Effector memory CD8-positive, alpha-beta T cell (primary cell): ENCODE measurements around the gene CSNK1A1L.

Experiments
- ATAC-seq: fragments of 150-1000 bp; cut with Tn5 transposase; replicated peaks from 2 replicates; pipeline ENCODE4 v1.10.0; 2021; ENCODE audit warnings: mild to moderate bottlenecking, moderate library complexity
- DNase-seq, 3 experiments: peaks; one replicate each; pipeline ENCODE4 v3.0.0; 2021
- H3K27ac Mint-ChIP-seq, 2 donors: one replicate each; pipeline ENCODE4 v1.8.0; 2022; ENCODE audit warnings: mild to moderate bottlenecking in 2 of 2, mixed read lengths in 2 of 2, moderate library complexity in 2 of 2
- H3K27me3 Mint-ChIP-seq, 2 donors: one replicate each; pipeline ENCODE4 v1.8.0; 2022; ENCODE audit warnings: mixed read lengths in 2 of 2
- H3K36me3 Mint-ChIP-seq: one replicate; pipeline ENCODE4 v1.8.0; 2022; ENCODE audit warnings: mild to moderate bottlenecking, moderate library complexity, mixed read lengths; ENCODE audit not compliant: insufficient read depth
- H3K4me1 Mint-ChIP-seq, 2 donors: one replicate each; pipeline ENCODE4 v1.8.0; 2022; ENCODE audit warnings: low read depth in 2 of 2, mixed read lengths in 2 of 2
- H3K4me3 Mint-ChIP-seq, 2 donors: one replicate each; pipeline ENCODE4 v1.8.0; 2022; ENCODE audit warnings: mild to moderate bottlenecking in 2 of 2, mixed read lengths in 2 of 2, moderate library complexity in 2 of 2
- H3K9me3 Mint-ChIP-seq, 2 donors: one replicate each; pipeline ENCODE4 v1.8.0; 2022; ENCODE audit warnings: mixed read lengths in 2 of 2

CSNK1A1L gene

DNA sequence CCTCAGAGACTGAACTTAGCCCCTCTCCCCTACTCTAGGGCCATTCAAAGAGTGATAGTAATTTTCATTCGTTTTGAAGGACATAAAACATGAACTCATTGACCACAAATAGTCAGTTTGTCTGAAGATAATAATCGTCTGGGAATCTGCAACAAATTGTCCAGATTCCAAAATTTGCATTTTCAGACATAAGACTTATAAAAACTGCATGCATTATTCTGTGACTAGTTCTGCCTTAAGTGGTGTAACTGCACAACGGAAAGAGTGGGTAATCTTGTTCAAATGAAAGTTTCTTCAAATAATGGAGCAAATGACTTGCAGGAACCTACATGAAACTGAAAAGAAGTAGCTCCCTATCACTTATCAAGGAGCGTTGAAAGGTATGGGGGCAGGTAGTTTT is 8.4 kb downstream of the CSNK1A1L start:
- no peaks in the 10 kb centered on the region for H3K4me1 Mint-ChIP-seq
- no peaks in the 10 kb centered on the region for H3K9me3 Mint-ChIP-seq
- ATAC-seq = no peak
- no peak for DNase-seq
- no peak overlapping the region for H3K27ac Mint-ChIP-seq
- peaks cover 26 to 33% of the 10 kb centered on the region in 2 donors for H3K27me3 Mint-ChIP-seq
- H3K4me3 Mint-ChIP-seq = no peak overlapping the region
- H3K36me3 Mint-ChIP-seq = no peaks in the 10 kb centered on the region

DNA sequence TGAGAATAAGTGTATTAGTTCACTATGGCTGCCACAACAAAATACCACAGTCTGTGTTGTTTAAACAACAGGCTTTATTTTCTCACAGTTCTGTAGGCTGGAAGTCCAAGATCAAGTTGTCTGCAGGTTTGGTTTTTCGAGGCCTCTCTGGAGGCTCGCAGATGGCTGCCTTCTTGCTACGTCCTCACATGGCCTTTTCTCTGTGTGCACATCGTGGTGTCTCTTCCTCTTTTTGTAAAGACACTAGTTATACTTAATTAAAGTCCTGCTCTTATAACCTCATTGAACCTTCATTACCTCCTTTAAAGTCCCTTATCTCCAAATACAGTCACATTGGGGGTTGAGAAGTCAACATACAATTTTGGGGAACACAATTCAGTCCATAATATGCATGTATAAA is 10.6 kb downstream of the CSNK1A1L start:
- Mint-ChIP-seq H3K4me3 (no peak overlapping the region), H3K9me3 (no peaks in the 10 kb centered on the region), H3K27ac (no peak overlapping the region), H3K36me3 (no peaks in the 10 kb centered on the region), H3K27me3 (peaks cover 28% of the 10 kb centered on the region in 2 donors), H3K4me1 (no peaks in the 10 kb centered on the region)
- DNase-seq (no peak), ATAC-seq (no peak)

DNA sequence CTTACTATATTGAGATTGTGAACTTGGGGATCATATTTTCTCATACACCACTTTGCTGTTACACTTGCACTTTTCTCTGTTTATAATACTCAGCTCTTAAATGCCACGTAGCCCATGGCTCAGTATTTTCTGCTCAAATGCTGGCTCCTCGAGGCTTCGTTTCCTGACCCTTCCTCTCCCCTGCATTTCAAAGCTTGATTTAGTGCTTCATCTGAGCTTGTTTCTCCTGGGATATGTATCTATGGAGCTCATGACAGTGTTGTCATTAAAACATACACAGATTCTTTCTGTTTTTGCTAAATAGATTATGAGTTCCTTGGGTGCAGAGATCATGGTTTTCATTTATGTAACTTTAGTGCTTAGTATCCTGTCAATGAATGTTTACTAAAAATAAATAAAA is 11.4 kb downstream of the CSNK1A1L start:
- Mint-ChIP-seq H3K4me3 (no peak overlapping the region), H3K9me3 (no peaks in the 10 kb centered on the region), H3K27ac (no peak overlapping the region), H3K4me1 (no peaks in the 10 kb centered on the region), H3K27me3 (peaks cover 26 to 27% of the 10 kb centered on the region in 2 donors), H3K36me3 (no peaks in the 10 kb centered on the region)
- ATAC-seq (no peak), DNase-seq (no peak)

DNA sequence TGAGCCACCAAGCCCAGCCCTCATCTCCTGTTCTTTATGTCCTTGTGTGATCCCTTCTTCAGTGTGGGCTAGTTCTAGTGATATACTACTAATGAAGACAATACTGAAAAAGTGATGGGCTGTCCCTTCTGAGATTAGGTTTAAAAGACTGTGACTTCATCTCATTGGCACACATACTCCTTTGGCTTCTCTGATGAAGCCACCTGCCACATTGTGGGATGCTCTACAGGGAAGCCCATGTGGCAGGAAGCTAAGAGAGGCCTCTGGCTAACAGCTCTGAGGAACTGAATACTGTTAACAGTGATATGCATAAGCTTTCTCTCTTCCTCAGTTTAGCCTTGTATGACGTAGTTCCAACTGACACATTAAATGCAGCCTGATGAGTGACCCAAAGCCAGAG is 13.6 kb downstream of the CSNK1A1L start:
- ATAC-seq (no peak), DNase-seq (no peak)
- Mint-ChIP-seq H3K4me1 (no peaks in the 10 kb centered on the region), H3K36me3 (no peaks in the 10 kb centered on the region), H3K9me3 (no peaks in the 10 kb centered on the region), H3K27me3 (peaks cover 29 to 37% of the 10 kb centered on the region in 2 donors), H3K4me3 (no peak overlapping the region), H3K27ac (no peak overlapping the region)

DNA sequence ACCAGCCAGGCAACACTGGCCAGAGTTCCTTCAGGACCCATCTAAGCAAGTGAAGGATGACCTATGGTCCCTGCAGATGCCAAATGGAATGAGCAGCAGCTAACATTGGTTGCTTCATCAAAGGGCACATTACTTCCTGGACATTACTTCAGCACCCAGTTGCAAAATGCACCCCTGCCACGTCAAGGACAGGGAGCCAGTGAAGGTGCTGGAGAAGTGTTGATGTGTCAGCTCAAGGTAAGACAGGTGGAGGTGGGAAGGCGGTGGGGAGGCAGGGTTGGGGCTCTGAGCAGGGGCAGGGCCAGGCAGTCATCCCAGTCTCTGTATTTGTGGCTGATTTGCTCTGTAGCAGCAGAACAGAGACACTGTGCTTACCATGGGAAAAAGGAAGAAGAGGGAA is 14.6 kb downstream of the CSNK1A1L start:
- DNase-seq = no peak
- H3K4me3 Mint-ChIP-seq = no peak overlapping the region
- no peaks in the 10 kb centered on the region for H3K9me3 Mint-ChIP-seq
- H3K27ac Mint-ChIP-seq = no peak overlapping the region
- H3K36me3 Mint-ChIP-seq = no peaks in the 10 kb centered on the region
- H3K27me3 Mint-ChIP-seq = peaks cover 37% of the 10 kb centered on the region in 2 donors
- no peak for ATAC-seq
- H3K4me1 Mint-ChIP-seq = no peaks in the 10 kb centered on the region

DNA sequence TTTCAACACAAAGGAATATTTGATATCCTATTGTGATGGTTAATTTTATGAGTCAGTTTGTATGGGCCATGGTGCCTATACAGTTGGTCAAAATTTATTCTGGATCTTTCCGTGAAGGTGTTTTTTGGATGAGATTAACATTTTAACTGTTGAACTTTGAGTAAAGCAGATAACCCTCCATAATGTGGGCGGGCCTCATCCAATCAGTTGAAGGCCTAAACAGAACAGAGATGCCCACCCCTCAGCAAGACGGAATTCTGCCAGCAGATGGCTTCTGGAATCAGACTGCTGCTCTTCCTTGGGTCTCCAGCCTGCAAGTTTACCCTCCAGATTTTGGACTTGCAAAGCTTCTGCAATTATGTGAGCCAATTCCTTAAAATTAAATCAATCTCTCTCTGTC is 16.0 kb downstream of the CSNK1A1L start:
- H3K9me3 Mint-ChIP-seq = no peaks in the 10 kb centered on the region
- no peak overlapping the region for H3K27ac Mint-ChIP-seq
- H3K4me3 Mint-ChIP-seq = no peak overlapping the region
- ATAC-seq (no peak), DNase-seq (no peak)
- H3K27me3 Mint-ChIP-seq = peaks cover 37% of the 10 kb centered on the region in 2 donors
- H3K4me1 Mint-ChIP-seq = no peaks in the 10 kb centered on the region
- H3K36me3 Mint-ChIP-seq = no peaks in the 10 kb centered on the region

DNA sequence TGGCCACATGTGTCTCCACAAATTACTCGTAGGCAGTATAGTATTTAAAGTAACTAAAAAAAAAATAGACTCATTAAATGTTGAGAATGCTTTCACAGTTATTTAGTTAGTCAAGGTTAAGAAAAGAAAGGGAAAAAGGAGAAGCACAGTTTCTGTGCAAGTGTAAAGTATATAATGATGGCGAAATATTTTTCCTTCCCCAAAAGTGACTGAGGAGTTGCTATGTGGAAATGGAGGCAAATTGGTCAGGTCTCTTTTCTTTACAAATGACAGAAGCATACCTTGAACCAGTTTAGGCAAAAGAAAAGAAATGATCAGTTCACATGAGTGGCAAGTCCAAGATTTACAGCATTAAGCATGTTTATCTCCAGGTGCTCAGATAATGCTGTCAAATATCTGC is 18.0 kb downstream of the CSNK1A1L start:
- Mint-ChIP-seq H3K27ac (no peak overlapping the region), H3K4me1 (no peaks in the 10 kb centered on the region), H3K4me3 (no peak overlapping the region), H3K36me3 (no peaks in the 10 kb centered on the region), H3K9me3 (no peaks in the 10 kb centered on the region), H3K27me3 (peaks cover 28 to 46% of the 10 kb centered on the region in 2 donors)
- ATAC-seq (no peak), DNase-seq (no peak)

DNA sequence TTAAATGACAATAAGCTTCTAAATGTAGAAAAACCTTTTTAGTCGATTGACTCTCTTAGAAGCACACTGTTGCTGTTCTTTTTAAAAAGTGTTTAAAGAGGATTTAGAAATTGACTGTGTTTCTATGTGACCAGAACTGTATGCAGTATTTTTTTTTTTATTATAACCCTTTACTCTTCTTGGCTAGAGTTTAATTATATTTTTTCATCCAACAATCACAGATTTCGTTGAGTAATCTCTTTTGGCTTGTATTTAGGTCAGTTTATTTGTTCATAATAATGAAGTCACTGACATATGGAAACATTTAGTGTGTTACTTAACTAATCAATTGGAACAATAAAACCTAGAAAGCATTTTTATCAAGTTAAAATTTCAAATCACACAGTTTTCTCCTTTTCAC is 19.9 kb downstream of the CSNK1A1L start:
- ATAC-seq (no peak), DNase-seq (no peak)
- H3K27ac Mint-ChIP-seq = no peak overlapping the region
- no peaks in the 10 kb centered on the region for H3K4me1 Mint-ChIP-seq
- no peaks in the 10 kb centered on the region for H3K9me3 Mint-ChIP-seq
- peaks cover 21 to 36% of the 10 kb centered on the region in 2 donors for H3K27me3 Mint-ChIP-seq
- H3K36me3 Mint-ChIP-seq = no peaks in the 10 kb centered on the region
- H3K4me3 Mint-ChIP-seq = no peak overlapping the region

DNA sequence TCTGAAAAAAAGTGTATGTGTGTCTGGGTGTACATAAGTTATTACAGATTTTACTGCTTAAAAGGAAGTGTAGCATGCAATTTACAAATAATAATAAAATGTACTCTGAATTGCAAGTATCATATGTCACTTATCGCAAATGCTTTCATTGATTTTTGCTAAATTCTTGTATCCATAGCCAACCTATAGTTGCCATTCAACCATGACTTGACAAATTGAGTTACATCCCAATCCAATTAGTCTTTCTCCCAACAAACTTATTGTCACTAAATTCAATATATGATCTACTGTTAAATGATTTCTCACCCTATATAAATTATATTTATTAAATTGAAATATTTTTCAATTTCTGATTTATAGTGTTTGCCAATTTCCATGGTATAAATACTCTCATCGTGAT is 28.6 kb downstream of the CSNK1A1L start:
- ATAC-seq (no peak), DNase-seq (no peak)
- H3K4me1 Mint-ChIP-seq = no peaks in the 10 kb centered on the region
- H3K4me3 Mint-ChIP-seq = no peak overlapping the region
- H3K27ac Mint-ChIP-seq = no peak overlapping the region
- no peaks in the 10 kb centered on the region for H3K36me3 Mint-ChIP-seq
- no peaks in the 10 kb centered on the region for H3K9me3 Mint-ChIP-seq
- H3K27me3 Mint-ChIP-seq = peaks cover 5 to 10% of the 10 kb centered on the region in 2 donors

DNA sequence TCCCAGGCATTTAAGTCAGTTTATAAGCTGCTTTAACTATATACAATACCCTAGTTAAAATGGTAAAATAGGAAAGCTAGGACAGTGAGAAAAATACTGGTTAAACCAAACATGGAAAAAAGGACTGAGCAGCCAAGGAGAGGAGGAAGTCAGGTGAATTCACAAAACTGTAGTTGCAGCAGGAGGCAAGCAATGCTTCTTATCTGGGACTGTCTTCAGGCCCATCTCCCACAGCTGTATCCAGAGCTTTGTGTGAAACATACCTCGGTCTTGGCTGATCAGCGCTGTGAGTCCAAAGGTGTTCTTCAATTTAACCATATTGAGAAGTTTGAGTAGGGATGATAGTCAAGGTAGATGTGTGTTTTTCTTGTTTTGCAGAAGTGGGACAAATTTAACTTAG is 30.3 kb downstream of the CSNK1A1L start:
- no peak for ATAC-seq
- Mint-ChIP-seq H3K9me3 (no peaks in the 10 kb centered on the region), H3K36me3 (no peaks in the 10 kb centered on the region), H3K4me3 (no peak overlapping the region), H3K27me3 (peaks cover 2 to 5% of the 10 kb centered on the region in 2 donors), H3K4me1 (no peaks in the 10 kb centered on the region), H3K27ac (no peak overlapping the region)
- no peak for DNase-seq

DNA sequence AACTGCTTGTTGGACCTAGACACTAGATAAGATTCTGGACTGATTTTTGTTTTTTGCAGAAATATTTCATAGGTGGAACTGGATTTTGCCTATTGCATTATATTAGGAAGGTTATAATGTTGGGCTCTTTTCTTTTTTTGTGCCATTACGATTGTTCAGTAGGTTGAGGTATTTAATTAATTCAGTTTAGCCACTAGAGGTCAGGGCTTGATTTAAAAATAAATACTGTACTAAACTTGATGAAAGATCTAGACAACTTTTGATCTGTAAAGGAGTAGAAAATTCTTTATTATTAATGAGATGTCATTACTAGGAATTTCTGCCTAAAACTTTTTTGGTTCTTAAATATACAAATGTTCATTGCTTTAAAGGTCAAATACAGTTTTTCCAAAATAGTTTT is 30.8 kb downstream of the CSNK1A1L start:
- ATAC-seq (peak; percentile 33), DNase-seq (no peak)
- Mint-ChIP-seq H3K27ac (no peak overlapping the region), H3K4me1 (no peaks in the 10 kb centered on the region), H3K4me3 (no peak overlapping the region), H3K9me3 (no peaks in the 10 kb centered on the region), H3K36me3 (no peaks in the 10 kb centered on the region), H3K27me3 (peaks cover 5 to 6% of the 10 kb centered on the region in 2 donors)

DNA sequence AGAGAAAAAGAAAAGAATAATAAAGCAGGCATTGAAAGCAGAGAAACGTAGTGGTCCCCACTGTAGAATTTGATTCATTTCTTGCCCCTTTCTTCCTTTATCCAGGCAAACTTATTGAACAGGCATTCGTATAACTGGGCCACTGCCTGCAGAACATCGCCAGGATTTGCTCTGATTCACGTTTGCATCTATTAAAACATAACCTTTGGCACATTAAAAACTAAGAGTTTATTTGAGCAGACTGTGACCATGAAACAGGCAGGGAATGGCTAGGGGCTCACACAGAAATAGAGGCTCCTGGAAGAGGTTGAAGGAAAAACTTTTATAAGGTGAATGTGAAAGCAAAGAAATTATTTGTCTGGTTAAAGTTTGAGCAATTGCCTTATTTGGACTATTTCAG is 33.4 kb downstream of the CSNK1A1L start:
- DNase-seq (no peak), ATAC-seq (no peak)
- Mint-ChIP-seq H3K4me3 (no peak overlapping the region), H3K27me3 (peaks cover 0 to 6% of the 10 kb centered on the region in 2 donors), H3K4me1 (no peaks in the 10 kb centered on the region), H3K9me3 (no peaks in the 10 kb centered on the region), H3K27ac (no peak overlapping the region), H3K36me3 (peaks cover 2% of the 10 kb centered on the region)

DNA sequence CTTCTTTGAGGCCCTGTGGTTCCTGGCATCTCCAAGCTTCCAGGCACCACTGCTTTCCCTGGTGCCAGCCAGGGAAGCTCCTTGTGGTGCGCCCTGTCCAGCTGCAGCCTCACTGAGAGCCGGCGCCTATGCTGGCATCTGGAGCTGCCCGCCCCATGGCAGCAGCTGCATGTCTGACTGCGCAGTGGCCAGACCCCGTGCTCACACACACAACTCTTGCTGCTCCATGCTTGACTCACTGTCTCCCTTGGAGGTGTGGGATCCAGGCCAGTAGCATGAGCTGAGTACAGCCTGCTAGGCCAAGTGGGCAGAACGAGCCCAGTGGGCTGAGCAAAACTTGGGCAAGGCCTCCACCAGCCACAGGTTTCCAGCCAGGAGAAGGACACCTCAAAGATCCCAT is 34.5 kb downstream of the CSNK1A1L start:
- Mint-ChIP-seq H3K4me1 (no peaks in the 10 kb centered on the region), H3K9me3 (no peaks in the 10 kb centered on the region), H3K4me3 (no peak overlapping the region), H3K27me3 (peaks cover 0 to 6% of the 10 kb centered on the region in 2 donors), H3K27ac (no peak overlapping the region), H3K36me3 (peaks cover 2% of the 10 kb centered on the region)
- ATAC-seq (no peak), DNase-seq (no peak)

DNA sequence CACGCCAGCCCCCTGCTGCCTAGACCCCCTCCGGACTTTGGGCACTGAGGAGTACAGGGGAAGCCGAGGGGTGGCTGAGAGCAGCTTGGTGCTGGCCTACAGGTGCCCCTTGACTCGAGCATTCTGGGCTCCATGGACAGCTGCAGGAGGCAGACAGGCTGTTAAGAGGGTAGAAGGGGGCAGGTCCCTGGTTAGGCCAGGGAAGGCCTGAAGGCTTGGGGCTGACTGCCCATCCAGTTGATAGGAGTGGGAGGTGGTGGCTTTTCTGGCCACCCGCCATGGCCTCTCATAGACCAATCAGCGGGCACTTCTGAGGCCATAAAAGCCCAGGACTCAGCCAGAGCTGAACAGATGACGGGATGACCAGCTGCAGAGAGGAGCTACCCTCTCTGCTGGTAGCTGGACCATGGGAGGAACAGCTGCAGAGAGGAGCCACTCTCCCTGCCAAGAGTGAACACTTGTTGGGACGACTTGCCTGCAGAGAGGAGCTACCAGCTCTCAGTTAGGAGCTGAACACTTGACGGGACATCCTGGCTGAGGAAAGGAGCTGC is 35.2 kb downstream of the CSNK1A1L start:
- no peak for ATAC-seq
- H3K27me3 Mint-ChIP-seq = peaks cover 0 to 6% of the 10 kb centered on the region in 2 donors
- no peak overlapping the region for H3K27ac Mint-ChIP-seq
- no peak overlapping the region for H3K4me3 Mint-ChIP-seq
- no peak for DNase-seq
- H3K9me3 Mint-ChIP-seq = no peaks in the 10 kb centered on the region
- peaks cover 2% of the 10 kb centered on the region for H3K36me3 Mint-ChIP-seq
- H3K4me1 Mint-ChIP-seq = no peaks in the 10 kb centered on the region

DNA sequence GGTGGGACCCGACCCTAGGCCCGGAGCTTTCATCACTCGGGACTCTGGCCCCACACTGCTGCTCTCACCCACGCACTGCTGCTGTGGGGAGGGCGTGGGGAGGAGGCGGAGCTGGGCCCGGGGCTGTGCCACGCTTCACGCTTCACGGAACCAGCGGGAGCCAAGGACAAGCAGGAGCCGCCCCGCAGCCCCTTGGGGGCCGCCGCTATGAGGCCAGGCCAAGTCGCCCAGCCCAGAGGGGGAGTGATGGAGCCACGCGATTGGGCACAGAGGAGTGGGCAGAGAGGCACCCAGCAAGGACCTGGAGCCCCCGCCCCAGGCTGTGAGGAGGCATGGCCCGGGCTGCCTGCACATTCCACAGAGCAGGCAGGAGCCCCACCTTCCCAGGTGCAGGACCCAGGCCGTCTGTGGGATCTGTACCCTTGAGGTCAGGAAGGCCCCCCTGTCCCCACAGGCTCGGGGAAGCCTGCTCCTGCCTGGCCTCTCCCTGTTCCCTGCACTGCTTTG is 35.8 kb downstream of the CSNK1A1L start:
- DNase-seq = no peak
- Mint-ChIP-seq H3K9me3 (no peaks in the 10 kb centered on the region), H3K27me3 (peaks cover 2 to 6% of the 10 kb centered on the region in 2 donors), H3K4me3 (no peak overlapping the region), H3K27ac (no peak overlapping the region), H3K36me3 (peaks cover 2% of the 10 kb centered on the region), H3K4me1 (no peaks in the 10 kb centered on the region)
- no peak for ATAC-seq
